Stimulated activated naive CD4-positive, alpha-beta T cell (primary cell): ENCODE results near the gene TRPM3.

Source experiments
- DNase-seq, 6 experiments: peaks; one replicate each; lab custom pipeline; 2025; lab: John Stamatoyannopoulos, UW

Gene TRPM3

GRCh38 chr9:70947511-70947910 is 173.9 kb downstream of the TRPM3 start:
- DNase-seq = no peak

GRCh38 chr9:70947086-70947485 is 174.3 kb downstream of the TRPM3 start:
- no peak for DNase-seq

GRCh38 chr9:70945301-70945700 is 176.1 kb downstream of the TRPM3 start:
- DNase-seq = no peak

- no peak for DNase-seq
Observed at GRCh38 chr9:70941191-70941590, 180.2 kb downstream of the TRPM3 start.

GRCh38 chr9:70940605-70941004 is 180.8 kb downstream of the TRPM3 start:
- DNase-seq = no peak

GRCh38 chr9:70936536-70936935 is 184.9 kb downstream of the TRPM3 start:
- no peak for DNase-seq

GRCh38 chr9:70935856-70936255 is 185.6 kb downstream of the TRPM3 start:
- DNase-seq = no peak

GRCh38 chr9:70934642-70935041 is 186.8 kb downstream of the TRPM3 start:
- no peak for DNase-seq

- DNase-seq = no peak
Observed at GRCh38 chr9:70933321-70933720, 188.1 kb downstream of the TRPM3 start.

- DNase-seq = no peak
Observed at GRCh38 chr9:70932097-70932496, 189.3 kb downstream of the TRPM3 start.

GRCh38 chr9:70927530-70927929 is 193.9 kb downstream of the TRPM3 start:
- no peak for DNase-seq

- DNase-seq = peak in 2 of 6 experiments; percentile 1 to 2
Observed at GRCh38 chr9:70924895-70925547, 196.4 kb downstream of the TRPM3 start.

GRCh38 chr9:70924380-70924779 is 197.0 kb downstream of the TRPM3 start:
- DNase-seq = no peak

GRCh38 chr9:70923961-70924360 is 197.5 kb downstream of the TRPM3 start:
- no peak for DNase-seq

- DNase-seq = no peak
Observed at GRCh38 chr9:70921136-70921535, 200.3 kb downstream of the TRPM3 start.

- DNase-seq = no peak
Observed at GRCh38 chr9:70917277-70917676, 204.1 kb downstream of the TRPM3 start.

- no peak for DNase-seq
Observed at GRCh38 chr9:70911791-70912190, 209.6 kb downstream of the TRPM3 start.

- DNase-seq = no peak
Observed at GRCh38 chr9:70910598-70910997, 210.8 kb downstream of the TRPM3 start.

- no peak for DNase-seq
Observed at GRCh38 chr9:70902692-70903131, 218.7 kb downstream of the TRPM3 start.

GRCh38 chr9:70902171-70902570 is 219.2 kb downstream of the TRPM3 start:
- DNase-seq = no peak

- no peak for DNase-seq
Observed at GRCh38 chr9:70901746-70902145, 219.7 kb downstream of the TRPM3 start.

GRCh38 chr9:70901013-70901412 is 220.4 kb downstream of the TRPM3 start:
- no peak for DNase-seq

GRCh38 chr9:70893580-70894122 is 227.8 kb downstream of the TRPM3 start:
- no peak for DNase-seq

GRCh38 chr9:70888471-70888870 is 232.9 kb downstream of the TRPM3 start:
- no peak for DNase-seq
